T-helper 1 cell treated with Interleukin-12 subunit alpha and Interleukin-12 subunit beta and Interleukin-4 antibody, amounts not matched to agents 30 μg/mL and 1 μg/mL, for 36 hours (primary cell): ENCODE measurements around the gene ABCC10.
"Not testable (repeated sequence)": the region's sequence is repeated elsewhere in the genome, so short reads cannot be mapped to it uniquely, and the experiment has no call there.

ENCODE experiments used
- H3K27ac Mint-ChIP-seq: one replicate; pipeline ENCODE4 v1.8.0; 2021; ENCODE audit warnings: mild to moderate bottlenecking, mixed read lengths
- H3K27me3 Mint-ChIP-seq: one replicate; pipeline ENCODE4 v1.8.0; 2021; ENCODE audit warnings: low read depth, mixed read lengths
- H3K36me3 Mint-ChIP-seq: one replicate; pipeline ENCODE4 v1.8.0; 2021; ENCODE audit warnings: low read depth, mixed read lengths
- H3K4me1 Mint-ChIP-seq: one replicate; pipeline ENCODE4 v1.8.0; 2021; ENCODE audit warnings: low read depth, mixed read lengths
- H3K4me3 Mint-ChIP-seq: one replicate; pipeline ENCODE4 v1.8.0; 2021; ENCODE audit warnings: mild to moderate bottlenecking, moderate library complexity, mixed read lengths
- H3K9me3 Mint-ChIP-seq: one replicate; pipeline ENCODE4 v1.8.0; 2021; ENCODE audit warnings: mixed read lengths

ABCC10 gene

DNA sequence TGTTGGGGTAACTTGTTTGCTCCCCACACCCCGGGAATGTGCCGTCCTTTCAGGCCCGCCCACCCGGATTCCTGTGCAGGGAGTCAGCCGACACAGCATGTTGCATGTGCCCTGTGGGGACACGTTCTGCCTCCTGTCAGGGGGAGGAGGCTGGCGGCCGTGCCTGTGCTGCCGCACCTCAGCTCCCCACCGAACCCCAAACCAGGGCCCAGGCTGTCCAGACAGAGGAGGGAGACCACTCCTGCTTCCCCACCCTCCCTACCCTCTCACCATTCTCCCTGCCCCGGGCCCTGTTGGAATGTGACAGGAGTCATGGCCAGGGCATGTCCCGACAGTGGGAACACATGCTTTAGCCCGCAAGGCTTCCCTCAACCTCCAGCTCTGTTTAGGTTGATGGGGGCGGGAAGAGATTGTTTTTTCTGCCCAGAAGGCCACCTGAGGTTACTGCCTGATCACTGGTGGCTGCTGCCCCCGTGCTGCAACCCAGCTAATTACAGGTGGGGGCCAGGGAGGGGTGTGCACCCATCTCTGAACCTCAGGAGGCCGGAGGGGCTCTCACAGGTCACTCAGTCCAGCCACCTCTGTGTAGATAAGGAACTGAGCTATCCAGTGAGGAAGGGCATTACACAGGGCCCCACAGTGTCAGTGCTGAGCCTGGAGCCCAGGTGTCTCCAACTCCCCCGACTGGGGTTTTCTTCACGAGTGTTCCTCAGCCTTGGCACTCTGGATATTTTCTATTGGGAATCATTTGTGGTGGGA is 69.2 kb downstream of the ABCC10 start:
- no peaks in the 10 kb centered on the region for H3K27me3 Mint-ChIP-seq
- H3K36me3 Mint-ChIP-seq, result peaks cover 13% of the 10 kb centered on the region
- H3K27ac Mint-ChIP-seq, result no peak overlapping the region
- peaks cover 16% of the 10 kb centered on the region for H3K4me1 Mint-ChIP-seq
- no peaks in the 10 kb centered on the region for H3K9me3 Mint-ChIP-seq
- no peak overlapping the region for H3K4me3 Mint-ChIP-seq

DNA sequence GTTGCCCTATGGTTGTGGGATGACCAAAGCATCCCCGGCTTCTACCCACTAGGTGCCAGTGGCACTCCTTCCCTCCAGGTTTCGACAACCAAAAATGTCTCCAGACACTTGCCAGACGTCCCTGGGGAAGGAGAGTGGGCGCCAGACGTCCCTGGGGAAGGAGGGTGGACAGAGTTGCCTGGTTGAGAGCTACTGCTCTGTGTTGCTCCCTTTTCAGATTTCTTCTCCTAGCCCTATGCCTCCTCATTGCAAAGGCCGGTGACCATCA is 69.7 kb downstream of the ABCC10 start:
- peaks cover 16% of the 10 kb centered on the region for H3K36me3 Mint-ChIP-seq
- no peak overlapping the region for H3K4me3 Mint-ChIP-seq
- peaks cover 16% of the 10 kb centered on the region for H3K4me1 Mint-ChIP-seq
- no peak overlapping the region for H3K27ac Mint-ChIP-seq
- H3K27me3 Mint-ChIP-seq, result no peaks in the 10 kb centered on the region
- H3K9me3 Mint-ChIP-seq, result no peaks in the 10 kb centered on the region

DNA sequence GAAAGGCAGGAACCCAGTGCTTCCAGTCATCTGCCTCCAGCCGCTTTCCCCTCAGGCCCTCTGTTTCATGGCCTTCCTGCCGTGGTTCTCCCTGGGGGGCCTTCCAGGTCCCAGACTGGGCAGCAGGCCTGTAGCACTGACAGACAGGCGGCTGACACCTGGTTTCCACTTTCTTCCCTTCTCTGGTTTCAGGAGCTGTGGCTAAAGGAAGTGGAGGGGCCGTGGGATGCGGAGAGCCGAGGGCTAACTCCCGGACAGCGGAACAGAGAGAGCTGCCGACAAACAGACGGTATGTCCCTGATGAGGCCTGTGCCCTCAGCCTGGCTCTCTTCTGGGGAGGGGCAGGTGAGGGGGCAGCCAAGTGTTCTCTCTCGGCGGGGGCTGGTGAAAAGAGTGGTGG is 70.3 kb downstream of the ABCC10 start:
- no peaks in the 10 kb centered on the region for H3K9me3 Mint-ChIP-seq
- H3K27ac Mint-ChIP-seq, result no peak overlapping the region
- peaks cover 21% of the 10 kb centered on the region for H3K36me3 Mint-ChIP-seq
- H3K4me1 Mint-ChIP-seq, result peaks cover 16% of the 10 kb centered on the region
- H3K27me3 Mint-ChIP-seq, result no peaks in the 10 kb centered on the region
- no peak overlapping the region for H3K4me3 Mint-ChIP-seq

DNA sequence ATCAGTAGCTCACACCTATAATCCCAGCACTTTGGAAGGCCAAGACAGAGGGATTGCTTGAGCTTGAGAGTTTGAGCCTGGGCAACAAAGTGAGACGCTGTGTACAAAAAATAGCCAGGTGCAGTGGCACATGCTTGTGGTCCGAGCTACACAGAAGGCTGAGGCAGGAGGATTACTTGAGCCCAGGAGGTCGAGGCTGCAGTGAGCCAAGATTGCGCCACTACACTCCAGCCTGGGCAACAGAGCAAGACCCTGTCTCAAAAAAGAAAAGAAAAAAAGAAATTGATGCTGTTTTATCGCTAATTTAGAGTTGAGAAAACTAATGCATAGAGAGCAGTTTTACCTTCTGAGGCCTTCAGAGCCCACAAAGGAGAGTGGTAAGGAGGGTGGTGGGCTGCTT is 71.0 kb downstream of the ABCC10 start:
- not testable (repeated sequence) for H3K9me3 Mint-ChIP-seq, H3K4me3 Mint-ChIP-seq, H3K27me3 Mint-ChIP-seq, H3K27ac Mint-ChIP-seq
- H3K36me3 Mint-ChIP-seq, result peaks cover 21% of the 10 kb centered on the region
- peaks cover 13% of the 10 kb centered on the region for H3K4me1 Mint-ChIP-seq

DNA sequence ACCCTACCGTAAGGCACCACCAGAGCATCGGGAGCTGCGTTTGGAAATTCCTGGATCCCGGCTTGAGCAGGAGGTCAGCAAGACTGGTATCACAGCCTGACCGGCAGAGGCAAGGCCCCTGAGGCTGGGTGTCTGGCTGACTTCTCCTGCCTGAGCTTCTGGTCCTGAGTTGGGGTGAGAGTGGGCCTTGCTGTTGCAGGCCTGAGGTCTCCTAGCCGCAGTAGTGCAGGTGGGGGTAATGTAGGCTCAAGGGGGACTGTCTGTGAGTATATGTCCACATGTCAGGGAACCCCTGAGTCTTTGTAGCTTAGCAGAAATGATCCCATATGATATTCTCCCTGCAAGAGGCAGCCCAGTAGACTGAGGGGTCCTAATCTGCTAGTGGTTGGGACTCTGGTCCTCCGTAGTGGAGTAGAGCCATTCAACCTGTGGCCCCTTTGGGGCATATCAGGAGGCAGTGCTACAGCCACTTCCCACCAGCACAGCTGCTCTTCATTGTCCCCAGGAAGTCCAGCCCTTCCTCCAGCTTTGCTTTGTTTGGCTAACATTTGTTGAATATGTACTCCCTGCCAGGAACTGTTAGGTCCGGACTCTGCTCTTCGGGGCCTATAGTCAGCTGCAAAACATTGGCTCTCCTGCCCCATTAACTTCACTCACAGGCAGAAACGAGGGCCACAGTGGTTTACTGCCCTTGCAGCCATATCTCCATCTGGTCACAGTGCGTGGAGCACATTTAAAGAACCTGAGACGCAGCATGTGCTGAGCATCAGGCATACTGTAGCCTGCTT is 71.9 kb downstream of the ABCC10 start:
- peaks cover 24% of the 10 kb centered on the region for H3K36me3 Mint-ChIP-seq
- H3K4me1 Mint-ChIP-seq, result peaks cover 8% of the 10 kb centered on the region
- H3K27ac Mint-ChIP-seq, result no peak overlapping the region
- H3K4me3 Mint-ChIP-seq, result no peak overlapping the region
- no peaks in the 10 kb centered on the region for H3K9me3 Mint-ChIP-seq
- H3K27me3 Mint-ChIP-seq, result no peaks in the 10 kb centered on the region
